H9 (cell line): Measurements from ENCODE around the gene NLRP14. TPM values are rescaled to one million over a fixed set of nuclear protein-coding genes. Genes with fewer than 3 reads are reported as not detected.

Experiments used
- DNase-seq: peaks from one replicate; pipeline ENCODE4 v3.0.0-alpha.2; 2017
- H2AFZ ChIP-seq: one replicate; pipeline ENCODE4 v1.6.1; 2013; ENCODE audit warnings: mild to moderate bottlenecking, low read length, control low read depth, moderate library complexity
- H2AK5ac ChIP-seq: 2 replicates; pipeline ENCODE4 v1.6.1; 2013; ENCODE audit warnings: low read length, control low read depth, mixed read lengths; ENCODE audit not compliant: insufficient read length
- H2BK120ac ChIP-seq: one replicate; pipeline ENCODE4 v1.6.1; 2013; ENCODE audit warnings: low read depth, mild to moderate bottlenecking, low read length, control low read depth, inconsistent platforms; ENCODE audit not compliant: poor library complexity, severe bottlenecking
- H2BK12ac ChIP-seq: 2 replicates; pipeline ENCODE4 v1.6.1; 2013; ENCODE audit warnings: low read length, control low read depth, mixed read lengths, low read depth; ENCODE audit not compliant: insufficient read length
- H2BK15ac ChIP-seq: 2 replicates; pipeline ENCODE4 v1.6.1; 2013; ENCODE audit warnings: low read depth, low read length, control low read depth
- H2BK20ac ChIP-seq: one replicate; pipeline ENCODE4 v1.6.1; 2013; ENCODE audit warnings: low read depth, mild to moderate bottlenecking, low read length, control low read depth, inconsistent platforms; ENCODE audit not compliant: poor library complexity, severe bottlenecking
- H2BK5ac ChIP-seq: 2 replicates; pipeline ENCODE4 v1.6.1; 2013; ENCODE audit warnings: low read length, control low read depth, mixed read lengths; ENCODE audit not compliant: insufficient read length
- H3K14ac ChIP-seq: 2 replicates; pipeline ENCODE4 v1.6.1; 2013; ENCODE audit warnings: low read length, control low read depth; ENCODE audit not compliant: insufficient read depth
- H3K18ac ChIP-seq: 2 replicates; pipeline ENCODE4 v1.6.1; 2013; ENCODE audit warnings: low read depth, mild to moderate bottlenecking, mixed read lengths, low read length, control low read depth; ENCODE audit not compliant: insufficient read length
- H3K23ac ChIP-seq: 2 replicates; pipeline ENCODE4 v1.6.1; 2013; ENCODE audit warnings: low read length, control low read depth, mixed read lengths, low read depth; ENCODE audit not compliant: insufficient read length
- H3K23me2 ChIP-seq: 2 replicates; pipeline ENCODE4 v1.6.1; 2013; ENCODE audit warnings: low read depth, mild to moderate bottlenecking, mixed read lengths, low read length, control low read depth; ENCODE audit not compliant: insufficient read length, poor library complexity, severe bottlenecking
- H3K27ac ChIP-seq: 2 replicates; pipeline ENCODE4 v1.5.1; 2013; ENCODE audit warnings: low read length, control low read depth, mixed read lengths, low read depth; ENCODE audit not compliant: insufficient read length
- H3K27me3 ChIP-seq: 2 replicates; pipeline ENCODE4 v1.6.1; 2013; ENCODE audit warnings: low read length, control low read depth, inconsistent platforms; ENCODE audit not compliant: insufficient read depth
- H3K4ac ChIP-seq: 2 replicates; pipeline ENCODE4 v1.6.1; 2013; ENCODE audit warnings: low read depth, mild to moderate bottlenecking, control low read depth, inconsistent platforms, low read length, moderate library complexity
- H3K4me1 ChIP-seq: 2 replicates; pipeline ENCODE4 v1.6.1; 2013; ENCODE audit warnings: low read length, control low read depth, inconsistent platforms; ENCODE audit not compliant: insufficient read depth
- H3K4me2 ChIP-seq: 2 replicates; pipeline ENCODE4 v1.6.1; 2013; ENCODE audit warnings: low read length, control low read depth, mixed read lengths; ENCODE audit not compliant: insufficient read length, insufficient read depth
- H3K56ac ChIP-seq: 2 replicates; pipeline ENCODE4 v1.6.1; 2013; ENCODE audit warnings: low read depth, mild to moderate bottlenecking, mixed read lengths, low read length, control low read depth; ENCODE audit not compliant: insufficient read length
- H3K79me1 ChIP-seq: 2 replicates; pipeline ENCODE4 v1.6.1; 2013; ENCODE audit warnings: low read depth, mild to moderate bottlenecking, moderate library complexity, low read length, control low read depth, inconsistent platforms; ENCODE audit not compliant: insufficient read depth, poor library complexity, severe bottlenecking
- H3K79me2 ChIP-seq: 2 replicates; pipeline ENCODE4 v1.6.1; 2013; ENCODE audit warnings: low read length, control low read depth, inconsistent platforms; ENCODE audit not compliant: insufficient read depth
- H3K9ac ChIP-seq: 2 replicates; pipeline ENCODE4 v1.6.1; 2013; ENCODE audit warnings: low read length, control low read depth, mixed read lengths; ENCODE audit not compliant: insufficient read length; ENCODE audit errors: extremely low read depth
- H3K9me3 ChIP-seq: one replicate; pipeline ENCODE4 v1.6.1; 2013; ENCODE audit warnings: low read depth, low read length, inconsistent platforms; ENCODE audit not compliant: control insufficient read depth
- H3T11ph ChIP-seq: one replicate; pipeline ENCODE4 v1.6.1; 2013; ENCODE audit warnings: mild to moderate bottlenecking, low read length, control low read depth, inconsistent platforms
- H4K20me1 ChIP-seq: one replicate; pipeline ENCODE4 v1.6.1; 2013; ENCODE audit not compliant: control insufficient read depth, insufficient read length, insufficient read depth
- H4K5ac ChIP-seq: 2 replicates; pipeline ENCODE4 v1.6.1; 2013; ENCODE audit warnings: low read depth, mild to moderate bottlenecking, mixed read lengths, low read length, control low read depth; ENCODE audit not compliant: insufficient read length
- H4K8ac ChIP-seq: replicated peaks from 2 replicates; pipeline ENCODE4 v1.6.1; 2013; ENCODE audit warnings: low read length, control low read depth, mixed read lengths, low read depth; ENCODE audit not compliant: insufficient read length
- H4K91ac ChIP-seq: 2 replicates; pipeline ENCODE4 v1.6.1; 2013; ENCODE audit warnings: low read depth, mild to moderate bottlenecking, moderate library complexity, mixed read lengths, low read length, control low read depth; ENCODE audit not compliant: insufficient read length
- H3K27ac Mint-ChIP-seq, 3 experiments: 2 replicates in 2 of 3; 3 replicates in 1 of 3; pipeline ENCODE4 v1.8.0; 2020 to 2021; ENCODE audit warnings: mixed read lengths in 3 of 3, mild to moderate bottlenecking in 1 of 3, moderate library complexity in 1 of 3
- H3K27me3 Mint-ChIP-seq: 2 replicates; pipeline ENCODE4 v1.8.0; 2021; ENCODE audit warnings: low read depth, mild to moderate bottlenecking, moderate library complexity, mixed read lengths
- H3K36me3 Mint-ChIP-seq, 3 experiments: 2 replicates in 2 of 3; 3 replicates in 1 of 3; pipeline ENCODE4 v1.8.0; 2020 to 2021; ENCODE audit warnings: low read depth in 3 of 3, mixed read lengths in 3 of 3; ENCODE audit not compliant: insufficient read depth in 1 of 3
- H3K4me1 Mint-ChIP-seq, 2 experiments: 2 replicates each; pipeline ENCODE4 v1.8.0; 2020; ENCODE audit warnings: mixed read lengths in 2 of 2
- H3K4me3 Mint-ChIP-seq, 2 experiments: 2 replicates in 1 of 2; 3 replicates in 1 of 2; pipeline ENCODE4 v1.8.0; 2020 to 2021; ENCODE audit warnings: mild to moderate bottlenecking in 2 of 2, mixed read lengths in 2 of 2, moderate library complexity in 1 of 2
- H3K9me3 Mint-ChIP-seq, 2 experiments: 2 replicates in 1 of 2; 3 replicates in 1 of 2; pipeline ENCODE4 v1.8.0; 2020; ENCODE audit warnings: mild to moderate bottlenecking in 2 of 2, mixed read lengths in 2 of 2, moderate library complexity in 1 of 2
- CTCF ChIP-seq: fragments of 200-600 bp; sonication (generic); conservative IDR thresholded peaks from 3 replicates; pipeline ENCODE4 v1.8.0; 2021; ENCODE audit warnings: antibody characterized with exemption, mild to moderate bottlenecking
- WGBS: extraction: QIAGEN DNeasy Blood & Tissue Kit; methylation state at CpG from one replicate; pipeline ENCODE4 v1.1.7; 2013; ENCODE audit warnings: missing lambda C conversion rate, low lambda C conversion rate, mixed read lengths; ENCODE audit not compliant: insufficient read length; ENCODE audit errors: extremely low coverage; 5-methylcytosine and 5-hydroxymethylcytosine counted together
- total RNA-seq: library from RNA; stranded (reverse); gene quantifications from 2 replicates; pipeline ENCODE4 v1.2.1, GENCODE V29; 2021

Gene NLRP14
- total RNA-seq, 1 experiment from 2014 or later: 0.07 TPM

- Histone ChIP-seq H2AK5ac (no peak overlapping the region), H3K18ac (no peak overlapping the region), H3K56ac (no peak overlapping the region), H3K9me3 (no peaks in the 10 kb centered on the region), H2BK5ac (no peak overlapping the region), H3K9ac (no peak overlapping the region), H2AFZ (no peak overlapping the region), H3T11ph (no peak overlapping the region), H3K79me1 (no peaks in the 10 kb centered on the region), H4K8ac (no peak overlapping the region), H2BK12ac (no peak overlapping the region), H4K91ac (no peak overlapping the region), H3K14ac (no peak overlapping the region), H3K79me2 (no peaks in the 10 kb centered on the region), H3K4ac (no peak overlapping the region), H3K4me2 (no peak overlapping the region), H4K20me1 (no peaks in the 10 kb centered on the region), H2BK20ac (no peak overlapping the region), H3K23ac (no peak overlapping the region), H3K27ac (no peak overlapping the region), H3K4me1 (no peaks in the 10 kb centered on the region), H4K5ac (no peak overlapping the region), H3K23me2 (no peaks in the 10 kb centered on the region), H2BK15ac (no peak overlapping the region), H3K27me3 (no peaks in the 10 kb centered on the region), H2BK120ac (no peak overlapping the region)
- Mint-ChIP-seq H3K27ac (no peak overlapping the region), H3K4me1 (no peaks in the 10 kb centered on the region), H3K9me3 (no peaks in the 10 kb centered on the region), H3K27me3 (no peaks in the 10 kb centered on the region), H3K36me3 (no peaks in the 10 kb centered on the region), H3K4me3 (no peak overlapping the region)
- WGBS: no CpG with 5 or more reads among the region's 3 CpGs
- no peak for TF ChIP-seq CTCF
- DNase-seq: no peak
Measured at GRCh38 chr11:7116370-7116769, 96.1 kb downstream of the NLRP14 start.

Other genes with a start within 250 kb of the NLRP14 start
- 0.26 and 0.33 TPM in 2 replicates for gene OR2AG2, start 248.5 kb upstream of the NLRP14 start, total RNA-seq
- gene OR2AG1, start 237.5 kb upstream of the NLRP14 start, total RNA-seq: not detected in 2 replicates
- gene OR6A2, start 220.8 kb upstream of the NLRP14 start, total RNA-seq: 0.33 and 0.35 TPM in 2 replicates
- gene OR10A5, start 174.8 kb upstream of the NLRP14 start, total RNA-seq: not detected in 2 replicates
- gene OR10A2, start 157.4 kb upstream of the NLRP14 start, total RNA-seq: not detected in 2 replicates
- gene OR10A4, start 143.9 kb upstream of the NLRP14 start, total RNA-seq: not detected in 2 replicates
- gene OR2D2, start 128.0 kb upstream of the NLRP14 start, total RNA-seq: 0.26 and 0.79 TPM in 2 replicates
- not detected in 2 replicates for gene OR2D3, start 99.5 kb upstream of the NLRP14 start, total RNA-seq
- 18.0 and 18.2 TPM in 2 replicates for gene ZNF215, start 94.1 kb upstream of the NLRP14 start, total RNA-seq
- 4.0 and 5.0 TPM in 2 replicates for gene ZNF214, start 133 bp upstream of the NLRP14 start, total RNA-seq
- gene RBMXL2, start 68.5 kb downstream of the NLRP14 start, total RNA-seq: not detected in 2 replicates
- gene SYT9, start 231.4 kb downstream of the NLRP14 start, total RNA-seq: 0.63 and 0.79 TPM in 2 replicates